Activated gamma-delta T cell treated with anti-CD3 and anti-CD28 coated beads, Interleukin-2, amount 50 U/mL, for 16 hours (primary cell): ENCODE data around the gene PRR7.

Experiments used
- DNase-seq: peaks from one replicate; pipeline ENCODE4 v3.0.0-alpha.2; 2020; ENCODE audit warnings: low read depth

PRR7 gene

DNA sequence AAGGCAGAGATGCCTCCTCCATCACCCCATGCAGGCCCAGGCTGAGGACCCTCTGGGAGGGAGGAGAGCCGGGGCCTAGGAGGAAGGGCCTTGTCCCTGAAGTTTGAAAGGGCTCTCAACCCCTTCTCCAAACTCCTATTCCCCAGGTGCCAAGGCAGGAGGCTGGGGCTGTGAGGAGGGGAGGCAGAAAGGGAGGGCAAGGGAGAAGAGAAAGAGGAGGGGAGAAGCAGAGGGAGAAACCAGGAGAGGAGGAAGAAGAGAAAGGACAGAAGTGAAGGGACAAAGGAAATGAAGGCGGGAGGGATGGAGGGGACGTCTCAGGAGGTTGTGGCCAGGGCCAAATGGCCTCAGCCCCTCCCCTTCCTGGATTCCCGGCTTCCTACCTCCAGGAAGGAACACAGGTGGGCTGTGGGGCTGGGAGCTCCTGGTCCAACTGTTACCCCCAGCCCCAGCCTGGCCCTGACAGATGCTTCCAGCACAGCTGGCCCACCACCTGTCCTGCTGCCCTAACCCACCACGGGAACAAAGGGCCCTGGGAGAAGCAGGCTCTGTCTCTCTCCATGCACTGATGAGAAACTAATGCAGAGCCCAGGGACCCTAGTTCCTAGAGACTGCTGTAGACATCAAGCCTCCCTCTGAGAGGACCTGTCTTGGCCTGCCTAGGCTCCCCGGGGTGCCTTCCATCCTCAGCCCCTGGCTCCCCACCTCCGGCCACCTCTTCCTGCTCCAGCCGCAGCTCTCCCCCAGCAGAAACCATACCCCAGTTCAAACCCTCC is 23.3 kb downstream of the PRR7 start:
- no peak for DNase-seq

DNA sequence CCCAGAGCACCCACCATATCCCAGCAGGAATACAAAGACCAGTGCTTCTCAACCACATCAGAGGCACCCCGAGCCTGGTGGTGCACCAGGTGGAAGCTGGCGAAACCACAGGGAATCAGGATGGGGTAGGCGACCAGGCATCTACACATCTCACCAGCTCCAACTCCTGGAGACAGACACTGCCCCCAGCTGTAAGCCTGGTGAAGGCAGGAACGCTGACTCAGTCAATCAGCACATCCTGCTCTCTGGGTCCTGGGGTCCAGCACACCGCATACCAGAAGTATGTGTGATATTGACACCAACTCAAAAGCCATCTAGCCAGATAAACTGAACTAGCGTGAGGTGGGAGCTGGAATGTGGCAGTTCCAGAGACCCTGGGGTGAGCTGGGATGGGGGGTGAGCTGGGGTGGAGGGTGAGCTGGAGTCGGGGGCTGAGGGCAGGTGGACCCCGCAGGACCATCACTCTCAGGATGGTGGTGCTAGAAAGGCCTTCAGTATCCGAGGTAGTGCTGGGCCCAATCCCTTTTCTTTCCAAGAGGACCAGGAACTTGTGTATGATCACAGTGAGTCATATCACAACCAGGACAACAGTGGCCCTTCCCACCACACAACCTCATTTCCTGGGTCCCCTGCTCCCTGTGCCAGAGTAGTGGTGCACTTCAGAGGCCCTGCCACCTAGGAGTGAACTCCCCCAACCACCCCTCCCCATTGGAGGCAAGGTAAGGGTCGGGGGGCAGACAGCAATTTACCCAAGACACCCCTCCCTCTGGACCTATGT is 24.3 kb downstream of the PRR7 start:
- no peak for DNase-seq

GRCh38 chr5:177471610-177472356 is 25.2 kb downstream of the PRR7 start:
- DNase-seq = peak; percentile 60

GRCh38 chr5:177472460-177473442 is 26.1 kb downstream of the PRR7 start:
- peak; percentile 71 for DNase-seq

- DNase-seq = no peak
These were observed 26.9 kb downstream of the PRR7 start, which contains the start of gene DBN1 for GRCh38 chr5:177473443-177474001. Gene DBN1, minus strand, starts transcription at chr5:177473634. Its CDS starts 113 bp downstream, at chr5:177473521.

DNA sequence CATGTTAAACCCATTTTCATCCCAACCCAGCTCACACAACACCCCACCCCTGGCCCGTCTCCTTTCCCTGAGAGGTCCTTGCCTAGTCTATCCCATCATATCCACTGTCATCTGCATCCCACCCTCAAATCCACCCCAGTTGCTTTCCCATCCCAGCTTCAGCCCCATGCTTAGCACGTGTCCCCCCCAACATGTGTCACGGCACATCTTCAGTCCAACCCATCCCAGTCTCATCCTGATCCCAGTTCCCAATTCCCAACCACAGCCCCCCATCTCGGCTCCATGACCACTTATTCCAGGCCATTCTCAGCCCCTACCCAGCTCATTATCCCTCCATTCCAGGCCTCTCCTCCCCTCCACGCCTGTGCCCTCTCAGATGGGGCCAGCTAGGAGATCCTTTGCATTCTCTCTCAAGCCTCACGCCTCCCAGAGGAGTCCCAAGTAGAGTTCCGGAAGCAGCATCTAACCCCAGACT is 27.4 kb downstream of the PRR7 start:
- DNase-seq = no peak

DNA sequence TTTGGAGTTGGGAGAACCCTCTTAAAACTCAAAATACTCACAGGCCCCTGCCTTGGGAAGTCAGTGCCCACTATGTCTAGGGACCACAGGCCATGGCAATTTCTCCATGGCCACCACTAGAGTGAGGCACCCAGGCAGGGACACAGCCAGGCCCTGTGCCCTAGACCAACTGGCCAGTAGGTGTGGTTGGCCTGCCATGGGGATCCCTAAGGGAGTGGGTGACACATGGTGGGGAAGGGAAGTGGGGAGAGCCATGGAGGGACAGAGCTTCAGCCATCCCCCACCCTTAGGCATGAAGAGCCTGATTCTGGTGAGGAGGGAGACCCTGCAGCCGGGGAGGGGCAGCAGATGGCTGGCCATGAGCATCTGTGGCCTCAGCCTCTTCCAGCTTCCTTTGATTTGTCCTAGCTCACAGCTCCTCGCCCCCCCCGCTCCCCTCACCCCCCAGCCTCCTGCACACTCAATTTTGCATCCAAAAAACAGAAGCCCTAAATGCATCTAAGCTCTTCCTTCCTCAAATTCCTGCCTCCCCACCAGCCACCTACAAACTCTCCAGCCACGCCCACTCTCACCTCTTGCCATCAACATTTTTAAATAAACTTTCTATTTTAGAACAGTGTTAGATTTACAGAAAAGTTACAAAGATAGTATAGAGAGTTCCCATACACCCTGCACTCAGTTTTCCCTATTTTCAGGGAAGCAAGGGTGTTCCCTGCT is 28.4 kb downstream of the PRR7 start:
- DNase-seq = no peak

- DNase-seq = no peak
These were observed 29.2 kb downstream of the PRR7 start for GRCh38 chr5:177475563-177476427.

GRCh38 chr5:177476531-177477233 is 30.1 kb downstream of the PRR7 start:
- no peak for DNase-seq

DNA sequence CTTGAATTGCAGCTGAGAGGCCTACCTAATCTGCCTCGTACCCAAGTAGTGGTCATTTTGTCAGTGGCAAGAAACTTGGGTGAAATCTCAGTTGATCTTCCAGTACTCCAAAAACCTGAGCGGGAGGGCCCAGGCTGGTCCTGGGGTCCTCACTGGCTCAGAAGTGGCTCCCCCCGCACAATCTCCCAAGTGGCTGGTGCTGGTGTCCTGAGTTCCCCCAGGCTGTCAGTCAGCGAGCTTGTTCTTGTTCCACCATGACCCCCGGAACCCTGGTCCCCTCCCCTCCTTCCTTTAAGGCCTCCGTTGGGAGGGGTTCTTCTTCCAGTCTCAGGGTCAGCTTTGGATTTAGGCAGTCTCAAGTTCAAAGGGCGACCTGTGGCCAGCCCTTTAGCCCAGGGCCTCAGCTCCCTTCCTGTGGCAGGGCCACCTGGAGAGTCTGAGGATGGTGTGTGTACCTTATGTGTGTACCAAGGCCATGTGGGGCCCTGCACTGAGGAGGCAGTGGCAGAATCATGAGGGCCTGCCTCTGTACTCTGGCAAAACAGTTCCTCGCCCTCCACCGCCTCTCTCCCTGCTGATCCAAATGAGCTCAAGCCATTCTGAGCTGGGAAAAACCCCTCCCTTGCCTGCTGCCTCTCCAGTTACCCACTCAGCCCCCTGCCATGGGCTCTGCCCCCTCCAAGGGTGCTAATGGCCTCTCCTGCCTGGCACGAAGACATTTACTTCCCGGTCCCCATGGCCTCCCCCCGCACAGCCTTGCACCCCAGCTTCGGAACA is 31.3 kb downstream of the PRR7 start:
- DNase-seq = no peak

GRCh38 chr5:177478711-177479646 is 32.4 kb downstream of the PRR7 start:
- DNase-seq = peak; percentile 36

DNA sequence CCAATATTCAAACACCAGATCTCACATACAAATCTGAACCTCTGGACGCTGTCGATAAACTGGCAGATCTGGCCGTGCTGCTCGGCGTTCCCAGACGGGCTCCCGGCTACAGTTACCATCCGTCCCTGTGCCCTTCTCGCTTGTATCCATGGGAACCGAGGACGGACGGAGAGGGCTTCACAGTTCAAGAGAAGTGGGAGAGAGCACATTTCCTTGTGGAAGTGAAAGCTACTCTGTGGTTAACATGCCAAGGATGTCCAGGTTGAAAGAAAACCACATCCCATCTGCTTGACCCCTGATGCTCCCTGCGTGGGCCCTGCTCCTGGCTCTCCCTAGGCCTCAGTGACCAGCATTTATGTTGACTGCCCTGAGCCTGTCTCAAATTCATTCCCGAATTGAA is 33.2 kb downstream of the PRR7 start:
- DNase-seq = no peak

DNA sequence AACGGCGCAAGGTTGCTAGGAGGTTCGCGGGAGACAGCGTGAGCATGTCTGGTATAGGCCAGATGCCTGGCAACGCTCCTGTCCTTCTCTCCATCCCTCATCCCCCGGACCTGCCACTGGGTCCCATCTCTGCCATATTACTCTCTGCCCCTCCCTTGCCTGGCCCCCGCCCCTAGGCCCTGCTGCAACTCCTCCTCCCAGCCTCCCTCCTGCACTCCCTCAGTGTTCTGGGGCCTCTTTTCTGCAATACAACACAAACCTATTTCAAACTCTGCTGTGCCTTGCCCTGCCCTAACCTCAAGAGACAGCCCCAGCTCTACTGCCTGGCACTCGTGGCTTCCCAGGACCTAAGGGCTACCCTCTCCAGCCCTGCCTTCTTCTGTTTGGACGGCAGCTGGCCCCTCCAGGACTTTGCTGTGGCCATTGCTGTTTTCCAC is 35.8 kb downstream of the PRR7 start:
- DNase-seq = no peak

GRCh38 chr5:177483042-177483441 is 36.4 kb downstream of the PRR7 start:
- no peak for DNase-seq

- no peak for DNase-seq
These were observed 37.6 kb downstream of the PRR7 start for GRCh38 chr5:177483994-177484901.
